IPS-18a (cell line): ENCODE results near the gene USP30.

ENCODE experiments used
- H3K27ac ChIP-seq: one replicate; pipeline ENCODE4 v1.5.1; 2013; ENCODE audit warnings: low read length
- H3K27me3 ChIP-seq: one replicate; pipeline ENCODE4 v1.6.1; 2013; ENCODE audit warnings: mild to moderate bottlenecking, low read length; ENCODE audit not compliant: control insufficient read depth, insufficient read depth
- H3K36me3 ChIP-seq: one replicate; pipeline ENCODE4 v1.6.1; 2013; ENCODE audit warnings: low read depth, low read length; ENCODE audit not compliant: control insufficient read depth
- H3K4me1 ChIP-seq: one replicate; pipeline ENCODE4 v1.6.1; 2013; ENCODE audit warnings: low read depth, low read length; ENCODE audit not compliant: control insufficient read depth
- H3K4me3 ChIP-seq: one replicate; pipeline ENCODE4 v1.5.1; 2013; ENCODE audit warnings: low read length
- H3K9ac ChIP-seq: one replicate; pipeline ENCODE4 v1.6.1; 2013; ENCODE audit warnings: mild to moderate bottlenecking, low read length, moderate library complexity
- H3K9me3 ChIP-seq: one replicate; pipeline ENCODE4 v1.6.1; 2013; ENCODE audit warnings: low read depth, low read length; ENCODE audit not compliant: control insufficient read depth

Gene USP30

GRCh38 chr12:109099431-109100020 is 47.1 kb downstream of the USP30 start:
- Histone ChIP-seq H3K36me3 (peaks cover 56% of the 10 kb centered on the region), H3K4me3 (peak overlapping the region; percentile 94), H3K4me1 (peaks cover 4% of the 10 kb centered on the region), H3K27ac (no peak overlapping the region), H3K9ac (peak overlapping the region; percentile 95), H3K27me3 (no peaks in the 10 kb centered on the region), H3K9me3 (no peaks in the 10 kb centered on the region)

GRCh38 chr12:109100741-109101140 is 48.4 kb downstream of the USP30 start:
- Histone ChIP-seq H3K4me3 (no peak overlapping the region), H3K36me3 (peaks cover 68% of the 10 kb centered on the region), H3K4me1 (peaks cover 4% of the 10 kb centered on the region)

GRCh38 chr12:109102491-109102890 is 50.1 kb downstream of the USP30 start:
- no peak overlapping the region for H3K4me3 ChIP-seq
- H3K4me1 ChIP-seq = peaks cover 4% of the 10 kb centered on the region
- H3K9me3 ChIP-seq = no peaks in the 10 kb centered on the region
- H3K9ac ChIP-seq = no peak overlapping the region
- no peaks in the 10 kb centered on the region for H3K27me3 ChIP-seq
- H3K36me3 ChIP-seq = peaks cover 79% of the 10 kb centered on the region
- H3K27ac ChIP-seq = no peak overlapping the region

More at GRCh38 chr12:109100741-109101140, 48.4 kb downstream of the USP30 start:
- Histone ChIP-seq H3K27ac (no peak overlapping the region), H3K9me3 (no peaks in the 10 kb centered on the region), H3K27me3 (no peaks in the 10 kb centered on the region), H3K9ac (no peak overlapping the region)

- H3K27ac ChIP-seq = no peak overlapping the region
- H3K36me3 ChIP-seq = peaks cover 81% of the 10 kb centered on the region
These were observed 52.8 kb downstream of the USP30 start for GRCh38 chr12:109105176-109105575.

GRCh38 chr12:109109746-109110350 is 57.5 kb downstream of the USP30 start:
- H3K9ac ChIP-seq = no peak overlapping the region
- peaks cover 6% of the 10 kb centered on the region for H3K4me1 ChIP-seq
- H3K36me3 ChIP-seq = peaks cover 44% of the 10 kb centered on the region
- H3K9me3 ChIP-seq = no peaks in the 10 kb centered on the region
- no peaks in the 10 kb centered on the region for H3K27me3 ChIP-seq
- no peak overlapping the region for H3K27ac ChIP-seq
- H3K4me3 ChIP-seq = no peak overlapping the region

More at GRCh38 chr12:109105176-109105575, 52.8 kb downstream of the USP30 start:
- Histone ChIP-seq H3K4me1 (no peaks in the 10 kb centered on the region), H3K27me3 (no peaks in the 10 kb centered on the region), H3K4me3 (no peak overlapping the region), H3K9ac (no peak overlapping the region), H3K9me3 (no peaks in the 10 kb centered on the region)

- peaks cover 32% of the 10 kb centered on the region for H3K36me3 ChIP-seq
- H3K4me1 ChIP-seq = peaks cover 13% of the 10 kb centered on the region
These were observed 58.7 kb downstream of the USP30 start for GRCh38 chr12:109110988-109111495.

GRCh38 chr12:109112720-109113465 is 60.5 kb downstream of the USP30 start:
- Histone ChIP-seq H3K4me1 (peaks cover 16% of the 10 kb centered on the region), H3K9ac (no peak overlapping the region), H3K27ac (no peak overlapping the region), H3K9me3 (no peaks in the 10 kb centered on the region), H3K27me3 (no peaks in the 10 kb centered on the region), H3K36me3 (peaks cover 20% of the 10 kb centered on the region), H3K4me3 (no peak overlapping the region)

More at GRCh38 chr12:109110988-109111495, 58.7 kb downstream of the USP30 start:
- peak overlapping the region; percentile 6 for H3K9ac ChIP-seq
- peak overlapping the region; percentile 53 for H3K4me3 ChIP-seq
- H3K27ac ChIP-seq = no peak overlapping the region
- H3K27me3 ChIP-seq = no peaks in the 10 kb centered on the region
- no peaks in the 10 kb centered on the region for H3K9me3 ChIP-seq

GRCh38 chr12:109113661-109114321 is 61.4 kb downstream of the USP30 start:
- H3K4me3 ChIP-seq = no peak overlapping the region
- H3K36me3 ChIP-seq = peaks cover 12% of the 10 kb centered on the region
- H3K4me1 ChIP-seq = peaks cover 16% of the 10 kb centered on the region
- H3K27me3 ChIP-seq = no peaks in the 10 kb centered on the region
- no peak overlapping the region for H3K27ac ChIP-seq
- no peaks in the 10 kb centered on the region for H3K9me3 ChIP-seq
- no peak overlapping the region for H3K9ac ChIP-seq

GRCh38 chr12:109114644-109115043 is 62.3 kb downstream of the USP30 start:
- Histone ChIP-seq H3K9ac (no peak overlapping the region), H3K27ac (no peak overlapping the region), H3K4me1 (peaks cover 16% of the 10 kb centered on the region), H3K36me3 (peaks cover 8% of the 10 kb centered on the region), H3K9me3 (no peaks in the 10 kb centered on the region), H3K4me3 (no peak overlapping the region), H3K27me3 (no peaks in the 10 kb centered on the region)

GRCh38 chr12:109115404-109115757 is 63.0 kb downstream of the USP30 start:
- Histone ChIP-seq H3K9ac (no peak overlapping the region), H3K9me3 (no peaks in the 10 kb centered on the region), H3K27ac (no peak overlapping the region), H3K27me3 (no peaks in the 10 kb centered on the region), H3K4me3 (no peak overlapping the region), H3K4me1 (peaks cover 14% of the 10 kb centered on the region), H3K36me3 (peaks cover 2% of the 10 kb centered on the region)
